Left ventricle myocardium superior (tissue), 1 donor: ENCODE data around the gene KRTAP4-7. TPM values are rescaled to one million over a fixed set of nuclear protein-coding genes. Genes with fewer than 3 reads are reported as not detected.
"Not testable (repeated sequence)": the region's sequence is repeated elsewhere in the genome, so short reads cannot be mapped to it uniquely, and the experiment has no call there.

Experiments
- ATAC-seq: fragments of 200-7000 bp; cut with Tn5 transposase; one replicate; pipeline ENCODE4 v1.9.1; 2020; ENCODE audit warnings: mild to moderate bottlenecking, moderate library complexity
- DNase-seq: peaks from one replicate; pipeline ENCODE4 v3.0.0-alpha.2; 2020
- intact Hi-C: fragments of 100-400 bp; cut with micrococcal nuclease; formaldehyde crosslinking; loops from one replicate; pipeline ENCODE4 v1.11.0; 2022
- total RNA-seq: library from RNA; stranded (reverse); fragmentation: NEBNext Ultra II Directional; extraction: Animal tissue kit (Norgen Biotek cat#: 25700); gene quantifications from one replicate; pipeline ENCODE4 v1.2.1, GENCODE V29; 2021
- donor health status: DM: no; HTN: yes; CAD: no; lungs with severe emphysema.

KRTAP4-7 gene
- total RNA-seq, 1 donor from 2014 or later = not detected

- intact Hi-C loops = no loop called here
- no peak for ATAC-seq
Observed at GRCh38 chr17:41063449-41063848, 20.5 kb upstream of the KRTAP4-7 start.

DNA sequence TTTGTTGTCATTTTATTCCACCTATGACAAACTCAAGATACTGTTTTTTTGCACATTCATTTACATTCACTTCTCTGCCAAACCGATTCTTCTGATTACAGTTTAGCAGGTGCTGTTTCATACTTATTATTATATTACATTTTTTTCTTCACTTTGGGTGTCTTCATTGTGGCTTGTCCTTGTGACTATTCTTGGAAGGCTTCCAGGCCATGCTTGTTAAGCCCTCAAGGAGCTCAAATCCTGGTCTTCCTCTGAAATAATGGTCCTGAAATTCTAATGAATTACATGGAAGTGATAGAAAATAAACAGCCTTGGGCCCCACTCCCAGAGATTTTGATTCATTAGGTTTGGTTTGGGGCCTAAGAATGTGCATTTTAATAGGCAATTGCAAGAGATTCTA is 19.6 kb upstream of the KRTAP4-7 start:
- no peak for DNase-seq
- intact Hi-C loops = no loop called here
- no peak for ATAC-seq

More at GRCh38 chr17:41063449-41063848, 20.5 kb upstream of the KRTAP4-7 start:
- no peak for DNase-seq

GRCh38 chr17:41065016-41065689 is 18.8 kb upstream of the KRTAP4-7 start:
- DNase-seq, intact Hi-C loops, ATAC-seq: not testable (repeated sequence)

DNA sequence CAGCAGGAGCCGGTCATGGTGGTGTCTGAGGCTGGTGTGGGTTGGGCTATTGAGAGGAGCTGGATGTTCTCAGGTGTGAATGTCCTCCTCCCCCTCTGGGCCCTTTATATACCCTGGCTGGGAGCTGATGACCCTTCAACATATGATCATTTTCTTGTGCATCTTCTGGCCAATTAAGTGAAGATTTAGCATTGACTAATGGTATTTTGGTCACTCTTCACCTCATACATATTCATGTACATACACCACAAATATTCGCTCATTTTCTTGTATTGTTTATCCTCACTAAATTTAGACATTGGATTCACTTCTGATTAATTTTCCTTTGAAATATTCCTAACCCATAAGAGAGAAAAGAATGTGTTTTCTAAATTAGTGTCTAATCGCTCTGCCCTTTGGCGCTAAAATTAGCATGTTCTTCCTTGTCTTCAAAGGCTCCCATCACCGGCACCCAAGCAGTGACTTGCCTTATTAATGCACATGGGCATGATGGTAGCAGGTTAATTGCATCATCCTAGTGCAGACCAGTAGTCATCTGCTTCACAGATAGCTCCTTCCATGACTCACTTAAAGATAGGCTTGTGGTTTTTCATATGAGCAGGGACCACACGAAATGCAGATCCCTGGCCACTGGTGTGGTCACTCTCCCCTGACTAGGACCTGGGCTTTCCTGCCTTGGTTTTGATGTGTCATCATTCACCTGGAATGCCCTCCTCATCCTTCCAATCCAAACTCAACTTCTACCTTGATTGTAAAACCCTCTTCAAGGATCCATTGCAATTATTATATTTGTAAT is 17.9 kb upstream of the KRTAP4-7 start, which contains the start of gene KRTAP2-4:
Gene KRTAP2-4 (minus strand): TSS at position 51 of the 796 bp plus-strand sequence. CDS start 34 bp downstream, at position 17.
- intact Hi-C loops = no loop called here
- DNase-seq (no peak), ATAC-seq (no peak)

GRCh38 chr17:41067281-41067680 is 16.7 kb upstream of the KRTAP4-7 start:
- no peak for ATAC-seq
- intact Hi-C loops = no loop called here
- no peak for DNase-seq

DNA sequence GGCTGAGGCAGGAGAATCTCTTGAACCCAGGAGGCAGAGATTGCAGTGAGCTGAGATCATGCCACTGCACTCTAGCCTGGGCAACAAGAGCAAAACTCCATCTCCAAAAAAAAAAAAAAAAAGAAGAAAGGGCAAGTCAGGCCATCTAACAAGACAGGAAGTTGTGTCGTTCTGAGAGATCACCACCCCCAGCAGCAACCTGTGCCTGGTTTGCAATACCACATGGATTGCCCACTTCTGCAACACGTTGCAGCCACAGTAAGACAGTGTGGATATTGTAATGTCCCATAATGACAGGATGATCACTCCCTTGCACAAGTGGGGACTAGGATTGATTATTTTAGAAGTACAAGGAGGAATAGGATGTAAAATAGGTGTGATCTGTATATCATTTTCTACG is 14.9 kb upstream of the KRTAP4-7 start:
- intact Hi-C loops = no loop called here

GRCh38 chr17:41071606-41072360 is 12.2 kb upstream of the KRTAP4-7 start:
- DNase-seq (no peak), ATAC-seq (no peak)

More for the DNA sequence above, 14.9 kb upstream of the KRTAP4-7 start:
- ATAC-seq (no peak), DNase-seq (no peak)

GRCh38 chr17:41073676-41074075 is 10.3 kb upstream of the KRTAP4-7 start:
- DNase-seq = no peak
- intact Hi-C loops = no loop called here
- no peak for ATAC-seq

More at GRCh38 chr17:41071606-41072360, 12.2 kb upstream of the KRTAP4-7 start:
- intact Hi-C loops = no loop called here

DNA sequence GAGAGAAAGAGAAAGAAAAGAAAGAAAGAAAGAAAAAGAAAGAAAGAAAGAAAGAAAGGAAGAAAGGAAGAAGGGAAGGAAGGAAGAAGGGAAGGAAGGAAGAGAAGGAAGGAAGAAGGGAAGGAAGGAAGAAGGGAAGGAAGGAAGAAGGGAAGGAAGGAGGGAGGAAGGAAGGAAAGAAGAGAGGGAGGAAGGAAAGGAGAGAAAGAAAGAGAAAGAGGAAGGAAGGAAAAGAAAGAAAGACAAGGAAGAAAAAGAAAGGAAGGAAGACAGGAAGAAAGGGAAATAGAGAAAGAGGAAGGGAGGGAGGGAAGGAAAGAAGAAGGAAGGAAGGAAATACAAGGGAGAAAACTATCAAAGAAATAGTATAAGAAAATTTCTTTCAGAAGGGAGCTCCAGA is 7.2 kb upstream of the KRTAP4-7 start:
- DNase-seq (no peak), ATAC-seq (no peak)
- intact Hi-C loops = no loop called here

- DNase-seq (no peak), ATAC-seq (no peak)
- intact Hi-C loops = no loop called here
Observed at GRCh38 chr17:41082626-41083025, 1.3 kb upstream of the KRTAP4-7 start.

DNA sequence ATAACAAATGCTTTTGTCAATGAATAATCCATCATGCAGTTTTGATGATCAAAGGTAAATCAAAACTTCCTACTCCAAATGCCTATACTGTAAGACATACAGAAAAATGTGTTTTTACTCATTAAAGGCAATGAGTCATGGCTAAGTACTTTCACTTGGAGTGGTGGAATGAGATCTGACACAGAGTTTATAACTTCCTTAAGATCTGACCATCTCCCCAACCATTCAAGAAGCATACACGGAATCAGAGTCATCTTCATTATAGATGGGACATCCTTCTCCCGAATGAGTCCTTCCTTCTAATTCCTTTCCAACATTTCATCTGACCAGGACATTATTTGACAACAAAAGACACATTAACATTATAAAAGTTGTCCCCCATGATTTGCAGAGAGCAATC is 523 bp upstream of the KRTAP4-7 start:
- intact Hi-C loops, DNase-seq, ATAC-seq: not testable (repeated sequence)

DNA sequence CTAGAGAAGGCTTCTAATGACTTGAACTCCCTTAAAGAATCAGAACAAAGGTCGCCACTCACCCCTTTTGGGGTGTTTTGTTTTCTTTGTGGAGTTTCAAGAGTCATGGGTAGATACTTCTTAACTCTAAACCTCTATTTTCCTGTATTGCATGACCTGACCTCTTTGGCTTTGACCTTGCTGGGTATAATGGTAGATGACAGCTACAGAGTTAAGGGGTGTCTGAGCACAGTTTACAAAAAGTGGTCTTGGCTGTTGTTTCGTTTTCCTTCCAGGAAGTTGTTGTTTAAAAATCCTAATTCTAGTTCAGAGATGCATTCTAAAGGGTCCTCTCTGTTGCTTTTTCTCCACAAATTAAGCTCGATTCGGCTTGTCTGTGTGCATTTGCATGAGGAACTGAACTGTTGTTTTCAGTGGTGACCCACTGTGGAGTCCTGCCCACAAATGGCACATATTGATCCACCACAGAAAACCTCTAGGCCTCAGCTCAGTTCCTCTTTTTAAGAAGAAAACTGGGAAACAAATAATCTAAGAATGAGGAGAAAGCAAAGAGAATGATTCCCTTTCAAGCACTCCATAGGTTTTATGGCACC is 4.9 kb downstream of the KRTAP4-7 start:
- intact Hi-C loops, DNase-seq, ATAC-seq: not testable (repeated sequence)

- intact Hi-C loops = no loop called here
- no peak for DNase-seq
- ATAC-seq = no peak
Observed at GRCh38 chr17:41096055-41096454, 12.1 kb downstream of the KRTAP4-7 start.

DNA sequence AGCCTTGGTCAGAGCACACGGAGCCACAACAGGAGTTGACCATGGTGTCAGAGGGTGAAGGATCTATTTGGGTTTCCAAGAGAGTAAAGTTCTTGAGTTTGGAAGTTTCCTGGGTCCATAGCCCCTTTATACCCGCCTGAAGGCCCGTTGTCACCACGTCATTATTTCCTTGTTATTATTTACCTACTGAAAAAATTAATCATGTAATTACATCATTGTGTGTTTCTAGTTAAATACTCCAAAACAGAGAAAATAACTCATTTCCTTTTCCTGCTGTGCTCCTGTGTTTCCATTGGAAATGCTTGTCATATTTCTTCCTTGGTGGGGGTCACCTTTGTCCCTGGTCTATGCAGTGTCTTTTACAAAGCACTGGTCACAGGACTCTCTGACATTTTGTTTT is 14.1 kb downstream of the KRTAP4-7 start, which contains the start of gene KRTAP4-8:
Gene KRTAP4-8 (minus strand): TSS at position 101 of the 400 bp plus-strand sequence. CDS start 58 bp downstream, at position 43.
- intact Hi-C loops = no loop called here
- ATAC-seq (no peak), DNase-seq (no peak)

- DNase-seq (no peak), ATAC-seq (no peak)
- intact Hi-C loops = no loop called here
Observed at GRCh38 chr17:41098481-41098880, 14.5 kb downstream of the KRTAP4-7 start.

DNA sequence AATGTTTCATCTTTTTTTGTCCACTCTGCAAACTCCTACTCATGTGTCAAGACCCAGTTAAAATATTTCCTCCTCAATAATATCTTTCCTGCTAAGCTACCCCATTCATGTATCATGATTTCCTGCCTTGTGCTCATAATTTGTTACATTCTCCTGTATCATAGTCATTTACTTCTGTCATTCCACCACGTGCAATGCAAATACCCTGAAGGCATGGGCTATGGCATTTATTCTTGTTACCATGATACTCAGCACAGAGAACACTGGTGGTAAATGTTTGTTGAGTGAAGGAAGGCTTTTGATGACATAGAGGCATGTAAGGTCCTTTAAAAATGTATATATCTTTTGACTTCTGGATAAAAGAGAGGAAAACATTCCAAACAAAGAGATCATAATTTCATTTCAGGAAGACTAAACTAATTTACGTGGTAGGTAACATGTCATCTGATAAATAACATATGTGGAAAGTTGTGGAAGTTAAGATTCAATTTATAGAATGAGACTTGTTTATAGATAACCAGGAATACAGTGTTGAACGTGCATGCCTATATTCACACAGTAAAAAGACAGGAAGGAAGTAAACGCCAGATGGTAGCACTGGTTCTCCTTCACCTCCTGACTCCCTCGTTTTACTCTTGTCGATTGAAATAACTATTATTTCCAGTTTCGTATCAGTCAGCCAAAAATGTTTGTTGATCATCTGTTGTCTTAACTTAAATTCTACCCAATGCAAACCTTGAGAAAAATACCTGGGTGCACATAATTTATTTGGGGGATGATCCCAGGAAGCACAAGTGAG is 15.9 kb downstream of the KRTAP4-7 start:
- ATAC-seq, intact Hi-C loops, DNase-seq: not testable (repeated sequence)

DNA sequence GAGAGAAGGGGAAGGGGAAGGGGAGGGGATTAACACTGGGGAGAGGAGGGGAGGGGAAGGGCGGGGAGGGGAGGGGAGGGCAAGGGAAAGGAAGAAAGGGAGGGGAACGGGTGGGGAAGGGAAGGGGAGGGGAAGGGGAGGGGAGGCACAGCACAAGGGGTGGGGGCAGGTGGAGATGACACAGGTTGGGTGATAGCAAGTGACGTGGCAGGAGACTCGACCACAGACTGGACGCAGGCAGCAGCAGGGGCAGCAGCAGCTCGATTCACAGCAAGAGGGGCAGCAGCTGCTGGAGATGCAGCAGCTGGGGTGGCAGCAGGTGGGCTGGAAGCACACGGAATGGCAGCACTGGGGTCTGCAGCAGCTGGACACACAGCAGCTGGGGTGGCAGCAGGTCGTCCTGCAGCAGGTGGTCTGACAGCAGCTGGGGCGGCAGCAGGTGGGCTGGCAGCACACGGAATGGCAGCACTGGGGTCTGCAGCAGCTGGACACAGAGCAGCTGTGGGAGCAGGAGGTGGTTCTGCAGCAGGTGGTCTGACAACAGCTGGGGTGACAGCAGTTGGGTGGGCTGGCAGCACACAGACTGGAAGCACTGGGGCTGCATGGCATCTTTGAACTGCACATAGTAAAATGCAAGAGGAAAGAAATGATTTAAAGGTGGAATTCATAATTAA is 17.8 kb downstream of the KRTAP4-7 start, which contains the start of gene KRTAP4-16:
Gene KRTAP4-16 (minus strand): TSS at position 624 of the 674 bp plus-strand sequence. CDS start 0 bp downstream, at position 624.
- ATAC-seq (no peak), DNase-seq (no peak)
- intact Hi-C loops = no loop called here

- DNase-seq (no peak), ATAC-seq (no peak)
- intact Hi-C loops = no loop called here
Observed at GRCh38 chr17:41103896-41104295, 19.9 kb downstream of the KRTAP4-7 start.
